Measurements from ENCODE around the gene UVRAG. TPM values are rescaled to one million over a fixed set of nuclear protein-coding genes. Genes with fewer than 3 reads are reported as not detected.

Gene UVRAG
- total RNA-seq, 1 donor from 2014 or later, result 45.2 TPM

DNA sequence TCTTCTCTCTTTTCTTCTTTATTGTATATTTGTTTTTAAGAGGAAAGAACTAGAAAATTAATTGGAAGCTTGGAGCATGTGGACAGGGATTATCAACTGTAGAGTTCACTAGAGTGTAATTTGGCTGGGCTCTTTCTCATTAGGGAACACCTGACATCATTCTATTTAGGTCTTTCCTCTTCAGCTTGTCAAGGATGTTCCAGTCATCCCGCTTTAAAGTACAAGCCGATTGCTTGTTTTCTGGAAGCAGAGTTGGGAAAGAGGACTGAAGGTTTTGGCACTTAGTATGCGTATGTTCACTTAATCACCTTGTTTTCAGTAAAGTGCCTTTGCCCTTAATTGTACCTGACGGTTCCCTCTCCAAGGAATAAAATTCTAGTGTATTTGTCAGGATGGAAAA lies 279.7 kb downstream of the UVRAG start:
- Histone ChIP-seq H3K36me3 (no peaks in the 10 kb centered on the region), H3K9me3 (peaks cover 0 to 9% of the 10 kb centered on the region in 2 donors), H3K27ac (no peak overlapping the region), H3K4me1 (no peaks in the 10 kb centered on the region), H3K4me3 (no peak overlapping the region), H3K27me3 (no peaks in the 10 kb centered on the region)
- TF ChIP-seq, protein P1, sequence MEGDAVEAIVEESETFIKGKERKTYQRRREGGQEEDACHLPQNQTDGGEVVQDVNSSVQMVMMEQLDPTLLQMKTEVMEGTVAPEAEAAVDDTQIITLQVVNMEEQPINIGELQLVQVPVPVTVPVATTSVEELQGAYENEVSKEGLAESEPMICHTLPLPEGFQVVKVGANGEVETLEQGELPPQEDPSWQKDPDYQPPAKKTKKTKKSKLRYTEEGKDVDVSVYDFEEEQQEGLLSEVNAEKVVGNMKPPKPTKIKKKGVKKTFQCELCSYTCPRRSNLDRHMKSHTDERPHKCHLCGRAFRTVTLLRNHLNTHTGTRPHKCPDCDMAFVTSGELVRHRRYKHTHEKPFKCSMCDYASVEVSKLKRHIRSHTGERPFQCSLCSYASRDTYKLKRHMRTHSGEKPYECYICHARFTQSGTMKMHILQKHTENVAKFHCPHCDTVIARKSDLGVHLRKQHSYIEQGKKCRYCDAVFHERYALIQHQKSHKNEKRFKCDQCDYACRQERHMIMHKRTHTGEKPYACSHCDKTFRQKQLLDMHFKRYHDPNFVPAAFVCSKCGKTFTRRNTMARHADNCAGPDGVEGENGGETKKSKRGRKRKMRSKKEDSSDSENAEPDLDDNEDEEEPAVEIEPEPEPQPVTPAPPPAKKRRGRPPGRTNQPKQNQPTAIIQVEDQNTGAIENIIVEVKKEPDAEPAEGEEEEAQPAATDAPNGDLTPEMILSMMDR (IDR thresholded peaks at IDR 0.05), result no peak
- DNase-seq (ENCODE audit: low spot score in 2 of 2), result no peak
- intact Hi-C loops (cut with DNase I), result no loop called here

GRCh38 chr11:76095891-76096290 lies 280.9 kb downstream of the UVRAG start:
- no peak overlapping the region for H3K4me3 ChIP-seq
- no peaks in the 10 kb centered on the region for H3K36me3 ChIP-seq
- H3K27me3 ChIP-seq, result no peaks in the 10 kb centered on the region
- DNase-seq (ENCODE audit: low spot score in 2 of 2), result no peak
- TF ChIP-seq, protein P1 (IDR thresholded peaks at IDR 0.05), result no peak
- no peaks in the 10 kb centered on the region for H3K4me1 ChIP-seq
- no peak overlapping the region for H3K27ac ChIP-seq
- intact Hi-C loops (cut with DNase I), result no loop called here
- H3K9me3 ChIP-seq, result no peaks in the 10 kb centered on the region

- Histone ChIP-seq H3K4me3 (no peak overlapping the region), H3K4me1 (no peaks in the 10 kb centered on the region), H3K27ac (no peak overlapping the region), H3K9me3 (no peaks in the 10 kb centered on the region), H3K36me3 (no peaks in the 10 kb centered on the region), H3K27me3 (no peaks in the 10 kb centered on the region)
- no peak for DNase-seq (ENCODE audit: low spot score in 2 of 2)
- TF ChIP-seq, protein P1 (IDR thresholded peaks at IDR 0.05), result no peak
- intact Hi-C loops (cut with DNase I), result no loop called here
Measured at GRCh38 chr11:76096552-76096951, 281.5 kb downstream of the UVRAG start.

- H3K36me3 ChIP-seq, result no peaks in the 10 kb centered on the region
- no peak for DNase-seq (ENCODE audit: low spot score in 2 of 2)
- no peak overlapping the region for H3K4me3 ChIP-seq
- no peak overlapping the region for H3K27ac ChIP-seq
- no peaks in the 10 kb centered on the region for H3K27me3 ChIP-seq
- H3K4me1 ChIP-seq, result no peaks in the 10 kb centered on the region
- TF ChIP-seq, protein P1 (IDR thresholded peaks at IDR 0.05), result no peak
- intact Hi-C loops (cut with DNase I), result no loop called here
- no peaks in the 10 kb centered on the region for H3K9me3 ChIP-seq
Measured at GRCh38 chr11:76102802-76103201, 287.8 kb downstream of the UVRAG start.

GRCh38 chr11:76103460-76103859 lies 288.4 kb downstream of the UVRAG start:
- Histone ChIP-seq H3K27ac (no peak overlapping the region), H3K36me3 (no peaks in the 10 kb centered on the region), H3K4me3 (no peak overlapping the region), H3K27me3 (no peaks in the 10 kb centered on the region), H3K4me1 (no peaks in the 10 kb centered on the region), H3K9me3 (no peaks in the 10 kb centered on the region)
- intact Hi-C loops (cut with DNase I), result no loop called here
- TF ChIP-seq, protein P1 (IDR thresholded peaks at IDR 0.05), result no peak
- no peak for DNase-seq (ENCODE audit: low spot score in 2 of 2)

GRCh38 chr11:76104285-76104684 lies 289.3 kb downstream of the UVRAG start:
- H3K27me3 ChIP-seq, result no peaks in the 10 kb centered on the region
- TF ChIP-seq, protein P1 (IDR thresholded peaks at IDR 0.05), result no peak
- H3K4me1 ChIP-seq, result no peaks in the 10 kb centered on the region
- H3K9me3 ChIP-seq, result no peaks in the 10 kb centered on the region
- intact Hi-C loops (cut with DNase I), result no loop called here
- no peaks in the 10 kb centered on the region for H3K36me3 ChIP-seq
- DNase-seq (ENCODE audit: low spot score in 2 of 2), result no peak
- H3K4me3 ChIP-seq, result no peak overlapping the region
- H3K27ac ChIP-seq, result no peak overlapping the region

Measured in ascending aorta (tissue), 2 donors.